GM21381 (cell line): ENCODE data around the gene LFNG.

ENCODE experiments used
- ATAC-seq: cut with Tn5 transposase; IDR thresholded peaks from one replicate; pipeline ENCODE4 v1.9.1; 2021; ENCODE audit warnings: mild to moderate bottlenecking, moderate library complexity; ENCODE audit not compliant: unreplicated experiment

Gene LFNG, protein sequence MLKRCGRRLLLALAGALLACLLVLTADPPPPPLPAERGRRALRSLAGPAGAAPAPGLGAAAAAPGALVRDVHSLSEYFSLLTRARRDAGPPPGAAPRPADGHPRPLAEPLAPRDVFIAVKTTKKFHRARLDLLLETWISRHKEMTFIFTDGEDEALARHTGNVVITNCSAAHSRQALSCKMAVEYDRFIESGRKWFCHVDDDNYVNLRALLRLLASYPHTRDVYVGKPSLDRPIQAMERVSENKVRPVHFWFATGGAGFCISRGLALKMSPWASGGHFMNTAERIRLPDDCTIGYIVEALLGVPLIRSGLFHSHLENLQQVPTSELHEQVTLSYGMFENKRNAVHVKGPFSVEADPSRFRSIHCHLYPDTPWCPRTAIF

GRCh38 chr7:2519119-2519930, at the start of gene LFNG:
LFNG (plus strand) TSS chr7:2519774; CDS start chr7:2519862, 88 bp downstream.
- peak; percentile 84 for ATAC-seq

- ATAC-seq: no peak
These were observed 49.2 kb upstream of the LFNG start for GRCh38 chr7:2470204-2471021.

GRCh38 chr7:2471022-2471329, 48.6 kb upstream of the LFNG start:
- ATAC-seq: no peak

DNA sequence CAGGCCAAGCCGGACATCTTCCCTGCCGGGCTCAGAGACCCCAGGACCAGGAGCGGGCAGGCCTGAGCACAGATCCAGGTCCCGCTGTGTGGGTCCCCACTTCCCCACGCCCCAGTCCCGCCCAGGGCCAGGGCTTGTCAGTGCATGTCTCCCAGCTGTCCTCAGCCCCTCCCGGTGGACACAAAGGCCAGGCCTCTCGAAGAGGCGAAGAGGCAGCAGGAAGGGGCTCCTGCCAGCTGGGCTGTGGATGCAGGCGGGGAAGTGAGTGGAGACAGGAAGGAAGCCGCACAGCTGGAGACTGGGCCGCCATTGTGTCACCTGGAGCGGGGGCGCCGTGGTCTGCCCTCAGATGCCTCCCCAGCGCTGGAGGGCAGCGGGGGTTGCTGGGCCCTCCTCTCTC, 48.2 kb upstream of the LFNG start:
- no peak for ATAC-seq

GRCh38 chr7:2472739-2473138, 46.8 kb upstream of the LFNG start:
- ATAC-seq: no peak

DNA sequence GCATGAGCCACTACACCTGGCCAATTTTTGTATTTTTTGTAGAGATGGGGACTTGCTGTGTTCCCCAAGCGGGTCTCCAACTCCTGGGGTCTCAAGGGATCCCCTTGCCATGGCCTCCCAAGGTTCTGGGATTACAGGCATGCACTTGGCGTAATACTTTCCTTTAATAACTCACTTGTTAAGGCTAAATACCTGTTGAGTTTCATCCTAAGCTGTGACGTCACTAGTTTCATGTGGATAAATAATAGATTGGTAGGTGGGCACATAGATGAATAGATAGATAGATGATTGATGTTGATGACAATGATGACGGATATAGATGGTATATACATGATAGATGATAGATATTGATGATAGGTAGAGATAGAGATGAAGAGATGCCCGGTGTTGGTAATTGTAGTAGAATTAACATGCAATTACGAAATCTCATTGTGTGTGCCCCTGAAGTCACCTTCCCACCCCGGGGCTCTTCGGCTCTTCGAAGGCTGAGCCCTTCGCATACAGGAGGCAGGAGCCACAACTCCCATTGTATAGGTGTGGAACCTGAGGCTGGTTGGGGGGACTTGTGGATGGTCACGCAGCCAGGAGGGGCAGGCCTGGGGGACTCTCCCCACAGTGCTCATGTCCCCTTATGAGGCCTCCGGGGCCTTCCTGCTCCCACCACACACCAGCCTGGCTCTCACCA, 45.9 kb upstream of the LFNG start:
- no peak for ATAC-seq

DNA sequence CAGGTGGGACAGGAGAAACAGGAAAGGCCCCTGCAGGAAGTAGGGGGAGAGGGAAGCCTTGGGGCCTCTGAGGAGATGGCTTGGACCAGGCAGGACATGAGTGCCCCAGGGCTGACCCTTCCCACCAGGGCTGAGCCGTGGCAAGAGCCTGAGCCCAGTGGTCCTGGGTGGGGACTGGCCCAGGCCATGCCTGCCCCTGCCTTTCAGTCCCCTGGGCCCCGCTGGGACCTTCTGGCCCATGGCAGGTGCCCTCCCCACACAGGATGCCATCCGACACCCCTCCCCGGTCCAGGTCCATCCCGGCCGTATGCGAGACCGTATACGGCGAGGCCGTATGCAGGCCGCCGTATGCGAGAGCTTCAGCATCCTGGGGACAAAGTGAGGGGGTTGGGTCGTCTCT, 45.4 kb upstream of the LFNG start:
- no peak for ATAC-seq

GRCh38 chr7:2474813-2475677, 44.5 kb upstream of the LFNG start:
- no peak for ATAC-seq

DNA sequence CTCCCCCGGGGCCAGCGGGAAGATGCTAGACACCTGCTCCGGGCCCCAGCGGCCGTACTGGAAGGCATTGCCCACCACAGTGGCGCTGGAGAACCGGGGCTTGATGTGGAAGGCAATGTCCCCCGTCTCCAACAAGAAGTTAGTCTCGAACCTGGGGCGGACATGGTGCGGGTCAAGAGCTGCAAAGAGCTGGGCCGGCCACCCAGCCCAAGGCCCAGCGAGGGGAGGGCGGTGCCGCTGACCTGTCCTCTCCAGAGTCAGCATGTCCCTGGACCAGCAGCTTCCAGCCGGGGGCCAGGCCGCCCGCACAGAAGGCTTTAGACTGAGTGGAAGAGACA, 43.9 kb upstream of the LFNG start:
- ATAC-seq: no peak

- no peak for ATAC-seq
These were observed 43.3 kb upstream of the LFNG start, which contains the start of gene GRIFIN for GRCh38 chr7:2476298-2476697. GRIFIN (minus strand) TSS chr7:2476398; CDS start chr7:2476383, 15 bp downstream.

DNA sequence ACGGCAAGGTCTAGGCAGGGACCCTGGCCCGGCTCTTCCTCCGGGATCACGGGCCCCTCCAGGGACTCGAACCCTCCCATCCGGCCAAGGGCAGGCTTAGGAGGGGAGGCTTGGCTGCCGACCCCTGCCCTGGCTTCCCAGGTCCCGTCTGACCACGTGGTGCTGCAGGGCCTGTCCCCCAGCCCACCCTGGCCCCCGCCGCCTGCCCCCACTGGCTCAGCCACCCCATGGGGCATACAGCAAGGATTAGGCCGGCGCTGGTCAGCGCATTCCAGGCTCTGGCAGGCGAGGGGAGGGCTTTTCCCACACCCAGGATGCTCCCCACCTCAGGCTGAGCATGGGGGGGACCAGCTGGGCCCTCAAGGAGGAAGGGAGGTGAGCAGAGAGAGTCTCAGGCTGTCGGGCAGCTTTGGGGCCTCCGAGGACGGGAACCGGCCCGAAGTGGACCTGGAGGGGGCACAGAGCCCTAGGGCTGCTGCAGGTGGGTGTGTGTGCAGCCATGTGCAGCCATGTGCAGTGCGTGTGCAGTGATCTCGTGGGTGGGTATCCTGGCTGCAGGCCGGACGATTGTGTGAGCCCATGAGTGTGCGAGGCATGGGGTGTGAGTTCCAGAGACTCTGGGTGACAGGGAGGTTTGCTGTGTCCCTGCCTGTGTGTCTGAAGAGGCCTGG, 42.7 kb upstream of the LFNG start:
- no peak for ATAC-seq

DNA sequence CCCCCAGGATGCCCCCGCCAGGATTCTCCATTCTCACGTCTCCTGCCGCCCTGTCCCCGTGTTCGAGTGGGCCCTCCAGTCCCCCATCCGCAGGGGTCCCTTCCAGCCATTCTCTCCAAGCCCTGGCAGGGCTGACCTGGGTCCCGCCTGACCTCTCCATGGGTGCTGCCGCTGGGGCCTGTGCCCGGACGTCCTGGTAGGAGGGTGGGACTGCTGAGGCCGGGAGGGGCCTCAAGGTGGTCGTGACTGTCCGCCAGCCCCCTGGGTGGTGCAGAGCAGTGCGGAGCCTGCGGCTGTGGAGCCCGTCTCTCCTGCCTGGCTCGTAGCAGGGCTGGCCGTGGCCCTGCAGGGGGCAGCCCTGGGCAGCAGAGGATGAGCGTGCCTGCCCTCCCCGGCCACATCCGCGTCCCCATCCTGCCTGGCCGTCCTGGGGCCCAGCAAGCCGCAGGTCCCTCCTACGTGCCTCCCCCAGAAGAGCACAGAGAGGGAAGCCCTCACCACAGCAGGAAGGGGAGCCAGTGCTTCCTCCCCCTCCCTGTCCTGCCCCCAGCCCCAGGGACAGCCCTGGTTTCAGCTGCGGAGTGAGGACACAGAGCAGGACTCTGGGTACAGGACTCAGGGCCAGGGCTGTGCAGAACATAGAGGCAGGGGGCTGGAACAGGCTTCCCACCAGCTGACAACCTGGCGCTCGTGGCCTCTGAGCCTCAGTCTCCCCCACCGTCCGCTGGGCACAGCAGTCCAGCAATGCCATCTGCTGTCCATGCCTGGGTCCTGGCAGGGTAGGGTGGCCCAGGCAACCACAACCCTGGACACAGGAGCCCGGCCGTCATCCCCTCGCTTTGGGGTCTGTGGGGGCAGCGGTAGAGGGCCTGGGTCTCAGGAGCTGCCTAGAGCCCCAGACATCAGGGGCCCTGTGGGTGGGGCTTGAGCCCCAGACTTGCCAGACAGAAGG, 41.9 kb upstream of the LFNG start:
- ATAC-seq: no peak

DNA sequence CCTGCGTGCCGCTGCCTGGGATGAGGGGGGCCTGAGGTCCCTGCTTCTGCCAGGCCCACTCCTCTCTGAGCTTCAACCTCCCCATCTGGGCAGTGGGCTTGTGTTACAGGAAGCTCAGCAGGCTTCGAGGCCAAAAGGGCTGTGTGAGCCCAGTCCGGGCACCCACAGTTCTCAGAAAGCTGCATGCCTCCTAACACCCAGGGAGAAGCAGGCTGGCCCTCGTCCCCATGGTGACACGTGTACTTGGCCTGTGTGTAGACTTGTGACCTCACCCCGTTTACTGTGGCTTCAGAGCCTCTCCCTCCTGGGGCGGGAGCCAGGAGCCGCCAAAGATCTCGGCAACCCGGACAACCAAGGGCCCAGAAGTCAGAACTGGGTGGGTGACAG, 41.2 kb upstream of the LFNG start:
- no peak for ATAC-seq

DNA sequence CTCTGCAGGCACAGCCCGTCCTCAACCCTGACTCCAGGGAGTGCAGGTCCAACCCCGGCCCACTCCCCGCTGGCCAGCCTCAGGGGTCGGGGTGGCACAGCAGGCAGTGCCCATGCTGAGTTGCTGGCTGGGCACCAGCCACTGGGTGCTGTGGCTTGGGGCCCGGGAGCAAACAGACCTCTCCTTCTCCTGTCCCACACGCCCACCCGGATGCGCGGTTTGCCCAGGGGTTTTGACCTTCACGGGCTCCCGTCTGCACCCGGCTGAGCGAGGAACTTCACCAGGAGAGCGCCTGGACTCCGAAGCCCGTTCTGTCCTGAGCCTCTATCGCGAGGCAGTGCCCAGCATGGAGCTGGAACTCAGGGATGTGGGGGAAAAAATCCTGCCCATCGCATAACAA, 40.8 kb upstream of the LFNG start:
- ATAC-seq: no peak

DNA sequence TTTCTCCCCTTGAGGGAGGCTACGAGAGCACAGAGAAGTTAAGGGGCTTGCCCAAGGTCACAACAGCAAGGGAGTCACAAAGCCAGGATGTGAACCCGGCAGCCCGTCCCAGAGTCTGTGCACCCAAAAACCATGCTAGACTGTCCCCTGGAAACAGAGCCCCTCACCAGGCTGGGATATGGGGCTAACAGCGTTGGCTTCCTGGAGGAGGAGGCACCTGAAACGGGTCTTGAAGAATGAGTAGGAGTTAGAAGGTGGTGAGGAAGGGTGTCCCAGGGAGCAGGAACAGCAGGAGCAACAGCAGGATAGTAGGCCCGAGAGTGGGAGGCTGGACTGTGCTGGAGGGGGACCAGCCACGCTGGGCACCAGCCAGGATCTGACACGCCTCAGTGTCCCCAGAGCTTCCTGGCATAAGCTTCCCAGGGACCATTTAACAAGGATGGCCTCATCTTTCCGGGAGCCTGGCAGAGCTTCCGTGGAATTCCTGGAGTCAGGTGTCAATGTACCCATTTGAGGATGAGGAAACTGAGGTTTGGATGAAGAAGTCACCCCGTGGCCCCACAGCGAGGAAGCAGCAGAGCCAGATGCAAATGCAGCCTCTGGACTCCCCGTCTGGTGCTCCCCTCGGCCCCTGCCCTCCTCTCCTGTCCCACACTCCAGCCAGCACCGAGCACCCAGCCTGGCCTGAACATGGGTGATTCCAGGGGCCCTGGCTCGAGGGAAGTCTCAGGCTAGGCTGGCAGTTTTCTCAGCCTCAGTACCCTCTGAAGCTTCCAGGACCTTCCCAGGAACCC, 40.1 kb upstream of the LFNG start:
- no peak for ATAC-seq

- ATAC-seq: no peak
These were observed 39.5 kb upstream of the LFNG start for GRCh38 chr7:2480070-2480408.

GRCh38 chr7:2481195-2481594, 38.4 kb upstream of the LFNG start:
- ATAC-seq: no peak
